Naive thymus-derived CD4-positive, alpha-beta T cell (primary cell): ENCODE data around the gene TLK2. TPM values are rescaled to one million over a fixed set of nuclear protein-coding genes. Genes with fewer than 3 reads are reported as not detected.

Experiments
- polyA plus RNA-seq, 2 donors: library from polyadenylated mRNA; unstranded; fragments of 300-500 nt; fragmentation: Illumina TruSeq; gene quantifications; one replicate each; pipeline ENCODE4 v1.2.3, GENCODE V29; 2021
- total RNA-seq, 6 experiments: library from RNA in 5 of 6; stranded (reverse) in 5 of 6; gene quantifications; 1 replicate in 5 of 6; 2 replicates in 1 of 6; pipeline ENCODE4 v1.2.3 and lab custom pipeline; 2021 to 2026

TLK2 gene
- total and polyA plus RNA-seq, 7 experiments from 2014 or later = 7.6 to 84.8 (median 64.5) TPM

Other genes starting within 250 kb of the TLK2 start
- gene EFCAB3, start 98.3 kb upstream of the TLK2 start, total RNA-seq = not detected
- gene EFCAB3, start 98.3 kb upstream of the TLK2 start, polyA plus RNA-seq = not detected
- 10 to 100 TPM in 4 of 5 experiments, 1 to 10 TPM in 1; 8.8 to 20.9 (median 15.2) TPM for gene METTL2A, start 54.9 kb upstream of the TLK2 start, total RNA-seq
- 10 to 100 TPM; 14.7 to 18.1 TPM for gene METTL2A, start 54.9 kb upstream of the TLK2 start, polyA plus RNA-seq
- gene MRC2, start 148.8 kb downstream of the TLK2 start, total RNA-seq = 1 to 10 TPM in 4 of 5 experiments, under 1 TPM in 1; 0.39 to 3.4 (median 2.7) TPM
- 1 to 10 TPM in 1 of 2 donors, under 1 TPM in 1; 0.11 to 1.0 TPM for gene MRC2, start 148.8 kb downstream of the TLK2 start, polyA plus RNA-seq